ENCODE results near the gene FMN1. TPM values are rescaled to one million over a fixed set of nuclear protein-coding genes. Genes with fewer than 3 reads are reported as not detected.
A peak's percentile ranks its signal among the peaks of the same experiment; 100 is the strongest.
"Not testable (repeated sequence)": the region's sequence is repeated elsewhere in the genome, so short reads cannot be mapped to it uniquely, and the experiment has no call there.

The FMN1 gene
- total and polyA plus RNA-seq, 10 donors = 0.43 to 42.1 (median 8.6) TPM

- Histone ChIP-seq H3K4me1 (no peaks in the 10 kb centered on the region), H3K27me3 (replicated peaks in 1 of 7) (peaks cover 0 to 7% (median 0%) of the 10 kb centered on the region in 7 donors), H3K27ac (no peak overlapping the region), H3K9me3 (no peaks in the 10 kb centered on the region), H3K36me3 (no peaks in the 10 kb centered on the region), H3K4me3 (no peak overlapping the region)
- DNase-seq = no peak
- intact Hi-C loops (cut with DNase I; ENCODE audit: low total_unique reads) = no loop called here
- WGBS, 5 donors = 86 to 94% (median 90%) methylated on average over 3 of the region's 3 CpGs
- TF ChIP-seq POLR2A (IDR thresholded peaks at IDR 0.05) = no peak
- no peak for TF ChIP-seq POLR2AphosphoS5 (IDR thresholded peaks at IDR 0.05)
- TF ChIP-seq CTCF (IDR thresholded peaks at IDR 0.05 in 8 of 11, conservative IDR thresholded peaks at IDR 0.05 in 3 of 11) = no peak
Measured at GRCh38 chr15:33074942-33075341, 119.6 kb downstream of the FMN1 start.

GRCh38 chr15:33074212-33074611, 120.3 kb downstream of the FMN1 start:
- 83 to 90% (median 87%) methylated on average over 3 of the region's 3 CpGs for WGBS, 5 donors
- no peaks in the 10 kb centered on the region for H3K9me3 ChIP-seq
- intact Hi-C loops (cut with DNase I; ENCODE audit: low total_unique reads) = no loop called here
- no peak overlapping the region for H3K4me3 ChIP-seq
- no peak overlapping the region for H3K27ac ChIP-seq
- H3K27me3 ChIP-seq (replicated peaks in 1 of 7) = peaks cover 0 to 7% (median 0%) of the 10 kb centered on the region in 7 donors
- TF ChIP-seq CTCF (IDR thresholded peaks at IDR 0.05 in 8 of 11, conservative IDR thresholded peaks at IDR 0.05 in 3 of 11) = no peak
- no peak for TF ChIP-seq POLR2A (IDR thresholded peaks at IDR 0.05)
- TF ChIP-seq POLR2AphosphoS5 (IDR thresholded peaks at IDR 0.05) = no peak
- no peaks in the 10 kb centered on the region for H3K36me3 ChIP-seq
- H3K4me1 ChIP-seq = peaks cover 0 to under 1% (median 0%) of the 10 kb centered on the region in 6 donors
- DNase-seq = no peak

- no peak for TF ChIP-seq CTCF (IDR thresholded peaks at IDR 0.05 in 8 of 11, conservative IDR thresholded peaks at IDR 0.05 in 3 of 11)
- TF ChIP-seq POLR2AphosphoS5 (IDR thresholded peaks at IDR 0.05) = no peak
- TF ChIP-seq POLR2A (IDR thresholded peaks at IDR 0.05) = no peak
- Histone ChIP-seq H3K36me3 (no peaks in the 10 kb centered on the region), H3K27me3 (replicated peaks in 1 of 7) (peaks cover 0 to 23% (median 0%) of the 10 kb centered on the region in 7 donors), H3K4me1 (peaks cover 8 to 22% (median 16%) of the 10 kb centered on the region in 6 donors), H3K27ac (no peak overlapping the region), H3K9me3 (no peaks in the 10 kb centered on the region), H3K4me3 (no peak overlapping the region)
- intact Hi-C loops (cut with DNase I; ENCODE audit: low total_unique reads) = no loop called here
- WGBS, 5 donors = 69 to 83% (median 72%) methylated on average over 3 of the region's 3 CpGs
- no peak for DNase-seq
Measured at GRCh38 chr15:33071451-33071850, 123.1 kb downstream of the FMN1 start.

GRCh38 chr15:33069903-33070302, 124.6 kb downstream of the FMN1 start:
- intact Hi-C loops (cut with DNase I; ENCODE audit: low total_unique reads); H3K27ac ChIP-seq; DNase-seq; H3K36me3 ChIP-seq; H3K4me3 ChIP-seq; H3K9me3 ChIP-seq: not testable (repeated sequence)
- WGBS, 5 donors = 91 to 96% (median 92%) methylated on average over 16 of the region's 16 CpGs
- H3K4me1 ChIP-seq = peaks cover 8 to 22% (median 16%) of the 10 kb centered on the region in 6 donors
- H3K27me3 ChIP-seq (replicated peaks in 1 of 7) = peaks cover 0 to 31% (median 0%) of the 10 kb centered on the region in 7 donors

GRCh38 chr15:33069161-33069560, 125.4 kb downstream of the FMN1 start:
- intact Hi-C loops (cut with DNase I; ENCODE audit: low total_unique reads) = no loop called here
- no peak for TF ChIP-seq POLR2AphosphoS5 (IDR thresholded peaks at IDR 0.05)
- no peak for TF ChIP-seq POLR2A (IDR thresholded peaks at IDR 0.05)
- TF ChIP-seq CTCF (IDR thresholded peaks at IDR 0.05 in 8 of 11, conservative IDR thresholded peaks at IDR 0.05 in 3 of 11) = no peak
- no peak for DNase-seq
- peaks cover 0 to 31% (median 0%) of the 10 kb centered on the region in 7 donors for H3K27me3 ChIP-seq (replicated peaks in 1 of 7)
- no peaks in the 10 kb centered on the region for H3K9me3 ChIP-seq
- H3K4me1 ChIP-seq = peaks cover 8 to 22% (median 16%) of the 10 kb centered on the region in 6 donors
- no peak overlapping the region for H3K4me3 ChIP-seq
- no peaks in the 10 kb centered on the region for H3K36me3 ChIP-seq
- peak overlapping the region in 1 of 8 donors; percentile 35 for H3K27ac ChIP-seq
